IPS-NIHi7 (cell line): ENCODE data around the gene LIG1.
A peak's percentile ranks its signal among the peaks of the same experiment; 100 is the strongest.
"Not testable (repeated sequence)": the region's sequence is repeated elsewhere in the genome, so short reads cannot be mapped to it uniquely, and the experiment has no call there.

Experiments used
- DNase-seq: peaks from one replicate; pipeline ENCODE4 v3.0.0; 2012; ENCODE audit warnings: mixed read lengths; ENCODE audit errors: extremely low spot score

LIG1 gene

DNA sequence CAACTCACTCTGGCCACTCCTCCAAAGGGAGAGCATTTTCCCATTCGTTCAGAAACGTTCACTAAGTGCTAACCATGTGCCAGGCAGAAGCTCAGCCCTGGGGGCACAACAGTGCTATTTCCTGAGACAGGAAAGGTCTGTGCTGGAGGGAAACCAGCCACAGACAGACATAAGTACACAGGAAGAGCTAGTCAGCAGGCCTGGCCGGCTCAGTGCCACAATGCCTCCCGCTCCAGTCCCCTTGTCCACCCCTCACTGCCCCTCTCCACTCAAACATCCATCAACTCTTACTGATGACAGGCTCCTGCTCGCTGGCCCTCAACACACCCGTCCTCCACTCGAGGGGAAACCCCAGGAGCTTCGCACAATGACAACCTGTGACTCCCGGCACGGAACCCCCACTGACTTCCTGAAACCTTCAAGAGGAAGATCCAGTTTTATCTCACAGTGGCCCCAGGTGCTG is 48.2 kb downstream of the LIG1 start:
- DNase-seq, result no peak

DNA sequence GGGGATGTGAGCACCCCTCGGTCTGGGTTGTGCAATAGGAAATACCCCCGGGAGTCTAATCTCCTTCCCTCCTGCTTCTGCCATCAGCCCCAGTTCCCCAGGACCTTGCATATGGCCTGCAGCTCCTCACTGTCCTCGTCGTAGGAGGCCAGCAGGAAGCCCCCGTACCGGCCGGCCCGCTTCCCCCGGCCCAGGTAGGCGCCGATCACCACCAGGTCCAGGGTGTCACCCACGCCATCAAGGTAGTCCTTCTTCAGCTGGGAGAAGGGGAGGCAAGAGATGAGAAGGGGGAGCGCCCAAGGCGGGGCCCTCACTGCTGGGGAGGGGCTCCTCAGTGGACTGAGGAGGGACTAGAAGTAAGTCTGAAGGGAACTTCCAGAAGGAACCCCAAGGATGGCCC is 49.1 kb downstream of the LIG1 start:
- no peak for DNase-seq

DNA sequence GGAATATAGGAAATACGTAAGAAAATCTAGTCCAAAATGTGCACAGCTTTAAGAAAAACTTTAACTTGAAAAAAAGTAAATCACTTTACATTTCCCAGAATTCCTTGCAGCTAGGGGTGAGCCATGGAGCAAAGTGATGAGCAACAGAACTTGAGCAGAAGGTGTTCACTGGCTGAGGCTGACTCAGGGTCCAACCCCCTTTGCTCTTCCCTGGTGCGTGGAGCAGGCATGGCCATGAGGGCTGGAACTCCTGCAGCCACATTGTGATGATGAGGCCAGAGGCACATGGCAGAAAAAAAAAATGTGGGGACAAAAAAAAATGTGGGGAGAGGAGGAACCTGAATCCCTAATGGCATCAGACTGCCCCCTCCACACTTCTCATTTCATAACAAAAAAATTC is 49.6 kb downstream of the LIG1 start:
- DNase-seq, result no peak

DNA sequence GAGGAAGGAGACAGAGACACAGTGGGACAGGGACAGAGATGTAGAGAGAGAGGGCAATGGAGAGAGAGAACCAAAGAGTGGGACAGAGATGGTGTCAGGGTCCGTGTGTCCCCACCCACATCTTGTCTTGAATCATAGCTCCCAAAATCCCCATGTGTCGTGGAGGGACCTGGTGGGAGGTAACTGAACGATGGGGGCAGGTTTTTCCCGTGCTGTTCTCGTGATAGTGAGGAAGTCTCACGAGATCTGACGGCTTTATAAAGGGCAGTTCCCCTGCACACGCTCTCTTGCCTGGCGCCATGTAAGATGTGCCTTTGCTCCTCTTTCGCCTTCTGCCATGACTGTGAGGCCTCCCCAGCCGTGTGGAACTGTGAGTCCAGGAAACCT is 52.0 kb downstream of the LIG1 start:
- no peak for DNase-seq

DNA sequence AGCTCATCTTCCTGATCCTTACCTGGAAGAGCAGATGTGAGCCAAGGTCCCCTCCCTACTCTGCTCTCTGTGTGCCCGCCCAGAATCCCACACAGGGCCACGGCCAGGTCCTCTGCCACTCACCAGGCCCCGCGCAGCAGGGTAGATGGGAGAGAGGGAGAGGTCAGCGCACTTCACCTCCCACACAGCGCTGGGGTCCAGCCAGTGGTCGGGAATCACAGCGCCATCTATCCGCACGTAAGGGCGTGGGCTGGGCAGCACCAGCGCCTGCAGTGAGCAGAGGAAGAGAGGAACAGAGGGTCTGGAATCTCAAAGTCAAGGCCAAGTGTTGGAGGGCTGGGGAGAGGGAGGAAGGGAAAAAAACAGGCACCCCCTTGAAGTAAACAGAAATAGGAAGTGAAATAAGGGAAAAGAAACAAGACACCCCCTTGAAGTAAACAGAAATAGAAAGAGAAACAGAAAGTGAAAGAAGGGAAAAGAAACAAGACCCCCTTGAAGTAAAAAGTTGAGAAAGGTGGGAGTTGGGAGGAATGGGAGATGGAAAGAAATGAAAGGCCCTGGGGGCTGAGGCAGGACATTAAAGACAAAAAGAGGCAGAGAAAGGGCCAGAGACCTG is 52.5 kb downstream of the LIG1 start:
- peak; percentile 46 for DNase-seq

- DNase-seq, result no peak
These were observed 56.8 kb downstream of the LIG1 start for GRCh38 chr19:48113190-48113917.

GRCh38 chr19:48111280-48111679 is 58.9 kb downstream of the LIG1 start:
- DNase-seq, result peak; percentile 35

GRCh38 chr19:48110350-48110966 is 59.7 kb downstream of the LIG1 start, which contains the start of gene PLA2G4C:
PLA2G4C (minus strand) TSS chr19:48110817; CDS start chr19:48106529, 4,288 bp downstream.
- peak; percentile 99 for DNase-seq

- DNase-seq, result no peak
These were observed 61.0 kb downstream of the LIG1 start for GRCh38 chr19:48108997-48109782.

DNA sequence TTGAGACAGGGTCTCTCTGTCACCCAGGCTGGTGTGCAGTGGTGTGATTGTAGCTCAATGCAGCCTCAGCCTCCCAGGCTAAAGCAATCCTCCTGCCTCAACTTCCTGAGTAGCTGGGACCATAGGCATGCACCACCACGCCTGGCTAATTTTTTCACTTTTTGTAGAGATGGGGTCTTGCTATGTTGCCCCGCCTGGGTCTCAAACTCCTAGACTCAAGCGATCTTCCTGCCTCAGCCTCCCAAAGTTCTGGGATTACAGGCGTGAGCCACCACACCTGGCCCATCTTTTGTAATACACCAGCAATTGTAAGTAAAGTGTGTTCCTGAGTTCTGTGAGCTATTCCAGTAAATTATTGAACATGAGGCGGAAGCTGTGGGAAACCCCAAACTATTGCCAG is 66.2 kb downstream of the LIG1 start:
- no peak for DNase-seq

DNA sequence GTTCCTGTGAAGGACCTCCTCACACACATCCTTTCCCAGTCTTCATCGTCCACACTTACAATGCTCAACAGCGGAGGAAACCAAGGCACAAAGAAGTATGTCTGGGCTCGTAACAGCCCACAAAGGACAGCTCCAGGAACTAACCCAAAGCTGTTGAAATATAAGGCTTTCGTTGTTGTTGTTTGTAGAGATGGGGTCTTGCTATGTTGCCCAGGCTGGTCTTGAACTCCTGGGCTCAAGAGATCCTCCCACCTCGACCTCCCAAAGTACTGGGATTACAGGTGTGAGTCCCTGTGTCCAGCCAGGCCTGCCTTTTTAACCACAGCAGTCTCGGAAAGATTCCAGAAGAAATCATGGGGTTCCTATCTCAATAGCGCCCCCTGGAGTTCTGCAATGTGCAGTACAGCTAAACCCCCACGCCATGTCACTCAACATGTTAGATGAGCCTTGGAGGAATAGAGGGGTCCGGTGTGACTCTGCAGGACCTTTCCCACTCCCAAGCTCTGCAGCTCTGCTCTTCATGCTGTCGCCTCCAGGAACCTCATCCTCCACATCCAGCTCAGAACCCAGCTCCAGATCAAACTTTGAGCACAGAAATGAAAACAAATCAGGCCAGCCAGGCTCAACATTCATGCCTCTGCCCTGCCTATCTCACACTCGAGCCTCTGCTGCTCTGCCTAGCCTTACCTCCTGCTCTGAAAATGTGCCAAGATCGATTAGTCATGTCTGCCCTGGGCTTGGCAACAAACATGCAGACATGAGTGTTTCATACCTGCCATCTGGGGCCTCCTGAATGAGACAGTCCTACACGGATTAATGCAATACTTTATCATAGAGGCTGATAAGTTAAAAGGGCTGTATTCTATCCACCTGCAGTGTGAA is 67.0 kb downstream of the LIG1 start:
- peak; percentile 84 for DNase-seq

DNA sequence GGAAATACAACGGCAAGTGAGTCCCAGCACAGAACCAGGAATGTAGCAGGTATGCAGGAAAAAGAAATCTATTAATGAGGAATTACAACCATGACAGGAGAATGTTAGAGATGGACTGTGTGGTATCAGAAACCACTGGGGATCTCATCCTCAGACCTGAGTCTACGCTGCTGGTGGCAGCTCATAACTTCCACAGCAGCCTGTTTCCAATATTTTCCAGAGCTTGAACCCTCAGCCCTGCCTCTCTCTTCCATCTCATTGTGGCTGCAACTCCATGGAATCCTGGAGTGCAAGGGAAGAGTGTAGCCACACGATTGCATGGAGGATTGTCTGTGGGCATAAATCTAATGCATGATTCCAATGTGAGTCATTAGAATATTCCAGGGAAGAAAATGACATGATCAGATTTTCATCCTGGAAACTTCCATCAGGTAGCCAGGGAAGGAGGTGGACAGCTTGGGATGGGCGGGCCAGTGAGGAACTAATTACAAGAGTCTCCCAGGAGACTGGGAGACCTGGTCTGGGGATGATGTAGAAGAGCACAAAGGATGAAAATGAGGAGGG is 74.5 kb downstream of the LIG1 start:
- no peak for DNase-seq

DNA sequence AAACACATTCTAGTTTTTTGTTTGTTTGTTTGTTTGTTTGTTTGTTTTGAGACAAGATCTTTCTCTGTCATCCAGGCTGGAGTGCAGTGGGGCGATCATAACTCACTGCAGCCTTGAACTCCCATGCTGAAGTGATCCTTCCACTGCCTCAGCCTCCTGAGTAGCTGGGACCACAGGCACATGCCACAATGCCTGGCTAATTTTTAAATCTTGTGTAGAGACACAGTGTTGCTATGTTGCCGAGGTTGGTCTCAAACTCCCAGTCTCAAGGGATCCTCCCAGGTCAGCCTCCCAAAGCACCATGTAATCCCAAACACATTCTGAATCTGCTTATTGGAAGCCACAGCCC is 75.3 kb downstream of the LIG1 start:
- no peak for DNase-seq

DNA sequence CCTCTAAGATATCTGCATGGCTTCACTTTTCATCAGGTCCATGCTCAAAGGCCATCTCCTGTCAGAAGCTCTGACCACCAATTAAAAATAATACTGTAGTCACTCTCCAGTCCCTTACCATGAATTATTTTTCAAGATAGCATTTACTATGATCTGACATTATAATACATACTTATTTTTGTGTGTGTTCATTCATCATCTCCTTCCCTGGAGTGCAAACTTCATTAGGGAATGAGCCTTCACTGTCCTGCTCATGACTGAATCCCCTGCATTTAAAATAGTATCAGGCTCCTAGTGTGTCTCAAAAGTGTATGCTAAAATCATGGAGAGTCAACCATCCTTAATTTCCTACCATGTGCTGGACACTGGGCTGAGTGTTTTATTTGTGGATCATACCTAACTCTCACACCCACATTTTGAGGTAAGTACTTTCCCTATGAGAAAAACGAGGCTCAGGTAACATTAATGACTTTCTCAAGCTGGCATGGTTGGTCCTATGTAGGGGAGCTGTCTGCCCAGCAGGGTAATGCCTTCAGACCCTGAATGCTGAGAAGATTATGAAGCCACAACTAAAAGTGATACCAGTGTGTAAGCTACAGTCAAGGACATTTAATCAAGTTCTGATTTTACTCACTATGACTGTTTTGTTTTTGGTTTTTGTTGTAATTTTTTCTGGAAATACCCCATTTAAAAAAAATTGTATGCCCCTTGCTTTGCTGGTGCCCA is 75.9 kb downstream of the LIG1 start:
- no peak for DNase-seq

DNA sequence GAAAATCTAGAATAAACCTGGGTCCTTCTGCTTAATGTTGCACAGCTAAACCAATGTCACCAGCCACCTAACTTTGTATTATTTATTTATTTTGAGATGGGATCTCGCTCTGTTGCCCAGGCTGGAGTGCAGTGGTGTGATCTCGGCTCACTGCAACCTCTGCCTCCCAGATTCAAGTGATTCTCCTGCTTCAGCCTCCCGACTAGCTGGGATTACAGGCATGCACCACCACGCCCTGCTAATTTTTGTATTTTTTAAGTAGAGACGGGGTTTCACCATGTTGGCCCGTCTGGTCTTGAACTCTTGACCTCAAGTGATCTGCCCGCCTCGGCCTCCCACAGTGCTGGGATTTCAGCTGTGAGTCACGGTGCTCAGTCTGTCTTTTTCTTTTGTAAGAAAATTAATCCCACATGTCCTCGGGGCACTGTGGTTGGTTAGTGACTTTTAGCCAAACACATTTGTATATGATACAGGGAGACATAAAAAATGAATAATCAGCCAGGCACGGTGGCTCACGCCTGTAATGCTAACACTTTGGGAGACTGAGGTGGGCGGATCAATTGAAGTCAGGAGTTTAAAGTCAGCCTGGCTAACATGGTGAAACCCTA is 78.9 kb downstream of the LIG1 start:
- DNase-seq, result not testable (repeated sequence)

DNA sequence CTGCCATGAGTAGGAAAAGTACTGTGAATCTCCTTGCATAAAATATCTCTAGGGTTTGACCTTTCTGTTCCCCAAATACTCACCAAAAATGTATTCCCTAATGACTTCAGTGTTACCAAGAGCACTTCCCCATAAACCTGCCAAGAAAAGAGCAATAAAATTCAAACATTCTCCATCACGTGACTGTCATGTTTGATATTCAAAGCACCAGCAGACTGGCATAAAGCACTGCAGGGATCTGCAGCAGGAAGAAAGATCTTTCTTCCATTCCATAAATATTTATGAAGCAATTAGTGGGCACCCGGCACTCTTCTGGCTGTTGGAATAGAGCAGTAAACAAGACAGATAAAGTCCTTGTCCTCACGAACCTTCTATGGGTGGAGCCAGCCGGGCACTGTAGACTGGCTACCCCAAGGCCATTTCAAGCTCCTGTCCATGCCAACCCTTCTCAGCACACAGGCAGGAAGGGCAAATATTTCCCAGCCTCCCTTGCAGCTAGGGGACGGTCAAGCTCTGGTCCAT is 79.8 kb downstream of the LIG1 start:
- DNase-seq, result no peak

DNA sequence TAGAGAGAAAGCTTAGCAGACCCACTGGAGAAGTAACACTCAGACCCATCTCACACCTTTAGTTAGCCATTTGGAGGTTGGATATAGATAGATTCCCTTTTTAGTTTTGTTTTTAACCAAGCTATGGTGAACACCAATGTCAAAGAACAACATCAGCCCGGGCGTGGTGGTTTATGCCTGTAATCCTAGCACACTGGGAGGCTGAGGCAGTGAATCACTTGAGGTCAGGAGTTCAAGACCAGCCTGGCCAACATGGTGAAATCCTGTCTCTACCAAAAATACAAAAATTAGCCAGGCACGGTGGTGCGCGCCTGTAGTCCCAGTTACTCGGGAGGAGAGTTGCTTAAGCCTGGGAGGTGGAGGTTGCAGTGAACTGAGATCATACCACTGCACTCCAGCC is 81.2 kb downstream of the LIG1 start:
- not testable (repeated sequence) for DNase-seq

GRCh38 chr19:48085904-48086864 is 84.0 kb downstream of the LIG1 start:
- peak; percentile 52 for DNase-seq
